Common myeloid progenitor, CD34-positive (primary cell): ENCODE data around the gene PCGF6.
"Not testable (repeated sequence)": the region's sequence is repeated elsewhere in the genome, so short reads cannot be mapped to it uniquely, and the experiment has no call there.

Source experiments
- CTCF ChIA-PET: fragments of 350-600 bp; sonication (Branson Sonifier 250); formaldehyde crosslinking; loops from one replicate; lab custom pipeline; 2021; ENCODE audit warnings: antibody characterized with exemption; lab: Charles Lee
- POLR2A ChIA-PET: fragments of 350-600 bp; sonication (Branson Sonifier 250); formaldehyde crosslinking; loops from one replicate; lab custom pipeline; 2021; ENCODE audit warnings: antibody characterized with exemption; lab: Charles Lee
- DNase-seq, 3 donors: peaks; one replicate each; pipeline versions ENCODE4 v3.0.0 to v3.0.0-alpha.2; 2013
- H3K27ac ChIP-seq, 2 experiments: 1 replicate in 1 of 2; 2 replicates in 1 of 2; pipeline ENCODE4 v1.7.0; 2013; ENCODE audit warnings: inconsistent platforms in 2 of 2, low read length in 2 of 2, mild to moderate bottlenecking in 2 of 2, low read depth in 1 of 2, moderate library complexity in 1 of 2; ENCODE audit not compliant: severe bottlenecking in 2 of 2, insufficient read depth in 1 of 2, poor library complexity in 1 of 2
- H3K27me3 ChIP-seq, 5 experiments: replicated peaks in 2 of 5; 1 replicate in 3 of 5; 2 replicates in 2 of 5; pipeline versions ENCODE4 v1.6.1 to v1.7.0; 2013; ENCODE audit warnings: low read length in 4 of 5, mild to moderate bottlenecking in 2 of 5, moderate library complexity in 2 of 5, inconsistent platforms in 1 of 5; ENCODE audit not compliant: insufficient read depth in 5 of 5, control insufficient read depth in 4 of 5
- H3K36me3 ChIP-seq, 4 experiments: 1 replicate in 2 of 4; 2 replicates in 2 of 4; pipeline versions ENCODE4 v1.6.1 to v1.7.0; 2013; ENCODE audit warnings: low read length in 3 of 4, control low read depth in 1 of 4, mild to moderate bottlenecking in 1 of 4; ENCODE audit not compliant: control insufficient read depth in 4 of 4, insufficient read depth in 4 of 4
- H3K4me1 ChIP-seq, 4 experiments: 1 replicate in 3 of 4; 2 replicates in 1 of 4; pipeline versions ENCODE4 v1.6.1 to v1.7.1; 2013; ENCODE audit warnings: low read length in 3 of 4, mild to moderate bottlenecking in 3 of 4, control low read depth in 1 of 4, inconsistent platforms in 1 of 4, moderate library complexity in 1 of 4; ENCODE audit not compliant: control insufficient read depth in 4 of 4, insufficient read depth in 4 of 4; ENCODE audit errors: control extremely low read depth in 1 of 4
- H3K4me3 ChIP-seq, 7 experiments: 1 replicate in 4 of 7; 2 replicates in 3 of 7; pipeline versions ENCODE4 v1.5.1 to v1.7.0; 2013; ENCODE audit warnings: mild to moderate bottlenecking in 7 of 7, low read length in 6 of 7, moderate library complexity in 6 of 7, inconsistent platforms in 2 of 7, low read depth in 2 of 7, control low read depth in 1 of 7; ENCODE audit not compliant: insufficient read depth in 4 of 7, control insufficient read depth in 1 of 7; ENCODE audit errors: extremely low read depth in 1 of 7
- H3K9me3 ChIP-seq, 5 experiments: 1 replicate in 4 of 5; 2 replicates in 1 of 5; pipeline versions ENCODE4 v1.6.1 to v1.7.1; 2013; ENCODE audit warnings: low read length in 4 of 5, mild to moderate bottlenecking in 2 of 5, inconsistent platforms in 1 of 5, low read depth in 1 of 5, moderate library complexity in 1 of 5; ENCODE audit not compliant: control insufficient read depth in 4 of 5, insufficient read depth in 2 of 5; ENCODE audit errors: control extremely low read depth in 1 of 5
- WGBS: methylation state at CpG from one replicate; pipeline ENCODE4 v1.1.5; 2013; ENCODE audit not compliant: insufficient coverage; 5-methylcytosine and 5-hydroxymethylcytosine counted together

Gene PCGF6

GRCh38 chr10:103262229-103262628 lies 88.7 kb downstream of the PCGF6 start:
- Histone ChIP-seq H3K9me3 (peaks cover 0 to 6% (median 2%) of the 10 kb centered on the region in 5 experiments), H3K27ac (no peak overlapping the region), H3K36me3 (no peaks in the 10 kb centered on the region), H3K4me3 (no peak overlapping the region), H3K4me1 (no peaks in the 10 kb centered on the region), H3K27me3 (peaks cover 0 to 18% (median 2%) of the 10 kb centered on the region in 5 experiments)
- ChIA-PET CTCF (no interaction called here), POLR2A (no interaction called here)
- DNase-seq, result no peak
- 88% methylated on average over 2 of the region's 3 CpGs for WGBS

GRCh38 chr10:103259989-103260388 lies 91.0 kb downstream of the PCGF6 start:
- Histone ChIP-seq H3K36me3 (no peaks in the 10 kb centered on the region), H3K4me1 (no peaks in the 10 kb centered on the region), H3K27me3 (peaks cover 0 to 7% (median 0%) of the 10 kb centered on the region in 5 experiments), H3K4me3 (no peak overlapping the region), H3K9me3 (peaks cover 0 to 6% (median 2%) of the 10 kb centered on the region in 5 experiments), H3K27ac (no peak overlapping the region)
- 96% methylated on average over 5 of the region's 5 CpGs for WGBS
- no peak for DNase-seq
- ChIA-PET POLR2A (interaction anchor here (0.6 kb wide), 1 partner anchor 58 kb away, joined by 3 read pairs; no protein-coding TSS in a partner anchor), CTCF (no interaction called here)

GRCh38 chr10:103258928-103259327 lies 92.0 kb downstream of the PCGF6 start:
- H3K27me3 ChIP-seq, H3K36me3 ChIP-seq, H3K9me3 ChIP-seq, H3K27ac ChIP-seq, H3K4me1 ChIP-seq, DNase-seq, POLR2A ChIA-PET, H3K4me3 ChIP-seq: not testable (repeated sequence)
- CTCF ChIA-PET, result interaction anchor here (0.6 kb wide), 1 partner anchor 15 kb away, joined by 4 read pairs; no protein-coding TSS in a partner anchor
- WGBS, result 100% methylated on average over 4 of the region's 4 CpGs

- Histone ChIP-seq H3K4me3 (no peak overlapping the region), H3K9me3 (peaks cover 0 to 6% (median 2%) of the 10 kb centered on the region in 5 experiments), H3K36me3 (no peaks in the 10 kb centered on the region), H3K4me1 (no peaks in the 10 kb centered on the region), H3K27me3 (no peaks in the 10 kb centered on the region), H3K27ac (no peak overlapping the region)
- ChIA-PET POLR2A (no interaction called here), CTCF (no interaction called here)
- no peak for DNase-seq
Measured at GRCh38 chr10:103257812-103258211, 93.1 kb downstream of the PCGF6 start.

- CTCF ChIA-PET, result no interaction called here
- WGBS, result no CpG with 5 or more reads among the region's 1 CpG
Measured at GRCh38 chr10:103256613-103257012, 94.3 kb downstream of the PCGF6 start.

GRCh38 chr10:103254538-103255325 lies 96.2 kb downstream of the PCGF6 start:
- CTCF ChIA-PET, result interaction anchor here (0.9 kb wide), 2 partner anchors 26 to 412 kb away, joined by 3 read pairs; no protein-coding TSS in a partner anchor

More at GRCh38 chr10:103256613-103257012, 94.3 kb downstream of the PCGF6 start:
- H3K27ac ChIP-seq, result no peak overlapping the region
- H3K4me1 ChIP-seq, result no peaks in the 10 kb centered on the region
- H3K36me3 ChIP-seq, result no peaks in the 10 kb centered on the region
- no peak for DNase-seq
- H3K4me3 ChIP-seq, result no peak overlapping the region
- H3K27me3 ChIP-seq, result no peaks in the 10 kb centered on the region
- POLR2A ChIA-PET, result no interaction called here
- peaks cover 0 to 6% (median 2%) of the 10 kb centered on the region in 5 experiments for H3K9me3 ChIP-seq

DNA sequence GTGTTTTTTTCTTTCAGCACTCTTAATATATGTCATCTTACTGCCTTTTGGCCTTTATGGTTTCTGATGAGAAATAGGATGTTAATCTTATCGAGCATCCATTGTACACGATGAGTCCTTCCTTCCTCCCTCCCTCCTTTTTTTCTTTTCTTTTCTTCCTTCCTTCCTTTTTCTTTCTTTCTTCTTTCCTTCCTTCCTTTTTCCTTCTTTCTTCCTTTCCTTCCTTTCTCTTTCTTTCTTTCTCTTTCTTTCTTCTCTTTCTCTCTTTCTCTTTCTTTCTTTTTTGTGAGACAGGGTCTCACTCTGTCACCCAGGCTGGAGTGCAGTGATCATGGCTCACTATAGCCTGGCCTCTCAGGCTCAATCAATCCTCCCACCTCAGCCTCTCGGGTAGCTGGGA lies 96.8 kb downstream of the PCGF6 start:
- no peak for DNase-seq
- Histone ChIP-seq H3K9me3 (no peaks in the 10 kb centered on the region), H3K27me3 (no peaks in the 10 kb centered on the region), H3K36me3 (no peaks in the 10 kb centered on the region), H3K4me3 (no peak overlapping the region), H3K4me1 (no peaks in the 10 kb centered on the region), H3K27ac (no peak overlapping the region)
- ChIA-PET POLR2A (interaction anchor here (0.6 kb wide), 1 partner anchor 22 kb away, joined by 3 read pairs; no protein-coding TSS in a partner anchor), CTCF (interaction anchor here (0.9 kb wide), 1 partner anchor 412 kb away, joined by 3 read pairs; no protein-coding TSS in a partner anchor)
- WGBS, result 90% methylated on average over 3 of the region's 3 CpGs

More at GRCh38 chr10:103254538-103255325, 96.2 kb downstream of the PCGF6 start:
- peaks cover 0 to 2% (median 0%) of the 10 kb centered on the region in 5 experiments for H3K9me3 ChIP-seq
- no peak for DNase-seq
- no peaks in the 10 kb centered on the region for H3K36me3 ChIP-seq
- 100% methylated on average over 1 of the region's 4 CpGs for WGBS
- H3K27ac ChIP-seq, result no peak overlapping the region
- no peak overlapping the region for H3K4me3 ChIP-seq
- H3K4me1 ChIP-seq, result no peaks in the 10 kb centered on the region
- POLR2A ChIA-PET, result interaction anchor here (0.6 kb wide), 1 partner anchor 22 kb away, joined by 3 read pairs; no protein-coding TSS in a partner anchor
- H3K27me3 ChIP-seq, result no peaks in the 10 kb centered on the region
